ENCODE results near the gene EFR3B. TPM values are rescaled to one million over a fixed set of nuclear protein-coding genes. Genes with fewer than 3 reads are reported as not detected.

EFR3B gene
- total and polyA plus RNA-seq, 10 of the 15 experiments (the other 5 are each of a cell fraction or from before 2014, with no cell fraction given) = 0.12 to 3.9 (median 1.8) TPM

DNA sequence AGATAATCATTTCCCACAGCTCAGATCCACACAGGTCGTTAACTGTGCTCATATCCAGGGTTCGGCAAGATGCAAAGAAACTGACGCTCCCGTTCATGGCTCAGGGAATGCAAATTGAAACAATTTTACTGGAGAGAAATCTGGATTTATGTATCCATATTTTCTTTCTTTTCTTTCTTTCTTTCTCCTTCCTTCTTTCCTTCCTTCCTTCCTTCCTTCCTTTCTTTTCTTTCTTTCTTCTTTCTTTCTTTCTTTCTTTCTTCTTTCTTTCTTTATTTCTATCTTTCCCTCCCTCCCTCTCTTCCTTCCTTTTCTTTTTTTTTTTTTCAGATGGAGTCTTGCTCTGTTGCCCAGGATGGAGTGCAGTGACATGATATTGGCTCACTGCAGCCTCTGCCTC lies 146.5 kb downstream of the EFR3B start:
- TF ChIP-seq IKZF1 (conservative IDR thresholded peaks at IDR 0.05) = no peak
- TF ChIP-seq, protein P1, sequence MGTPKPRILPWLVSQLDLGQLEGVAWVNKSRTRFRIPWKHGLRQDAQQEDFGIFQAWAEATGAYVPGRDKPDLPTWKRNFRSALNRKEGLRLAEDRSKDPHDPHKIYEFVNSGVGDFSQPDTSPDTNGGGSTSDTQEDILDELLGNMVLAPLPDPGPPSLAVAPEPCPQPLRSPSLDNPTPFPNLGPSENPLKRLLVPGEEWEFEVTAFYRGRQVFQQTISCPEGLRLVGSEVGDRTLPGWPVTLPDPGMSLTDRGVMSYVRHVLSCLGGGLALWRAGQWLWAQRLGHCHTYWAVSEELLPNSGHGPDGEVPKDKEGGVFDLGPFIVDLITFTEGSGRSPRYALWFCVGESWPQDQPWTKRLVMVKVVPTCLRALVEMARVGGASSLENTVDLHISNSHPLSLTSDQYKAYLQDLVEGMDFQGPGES (IDR thresholded peaks at IDR 0.05) = no peak
- no peak for TF ChIP-seq CHD1 (IDR thresholded peaks at IDR 0.05; ENCODE audit: low read depth, low read length)
- Histone ChIP-seq H3K36me3 (ENCODE audit: control insufficient read depth in 2 of 2, insufficient read depth in 2 of 2, low read length in 1 of 2) (no peaks in the 10 kb centered on the region), H3K9me3 (replicated peaks; ENCODE audit: control insufficient read depth, insufficient read depth, low read length) (no peaks in the 10 kb centered on the region), H3K4me2 (ENCODE audit: control insufficient read depth, insufficient read depth) (no peak overlapping the region), H3K4me1 (ENCODE audit: control insufficient read depth, insufficient read depth, low read length) (no peaks in the 10 kb centered on the region), H4K20me1 (ENCODE audit: control insufficient read depth, insufficient read depth) (no peaks in the 10 kb centered on the region), H3K9ac (ENCODE audit: control insufficient read depth, insufficient read depth, low read length) (no peak overlapping the region), H3K4me3 (no peak overlapping the region), H3K27me3 (replicated peaks in 1 of 2; ENCODE audit: control insufficient read depth in 2 of 2, insufficient read depth in 2 of 2, low read length in 1 of 2) (no peaks in the 10 kb centered on the region), H3K79me2 (ENCODE audit: control insufficient read depth, insufficient read depth, low read length) (no peaks in the 10 kb centered on the region), H3K27ac (ENCODE audit: control insufficient read depth, insufficient read depth) (no peak overlapping the region), H2AFZ (ENCODE audit: control insufficient read depth, low read depth, low read length) (no peak overlapping the region)
- ChIA-PET POLR2A (no interaction called here), RAD21 (ENCODE audit: unreplicated experiment) (interaction anchor here (0.6 to 1.4 kb wide), 2 partner anchors 22 to 380 kb away, joined by 3 to 4 read pairs; no protein-coding TSS in a partner anchor), SMC1A (ENCODE audit: uncharacterized antibody, unreplicated experiment) (interaction anchor here (1.0 kb wide), 1 partner anchor 22 kb away, joined by 4 read pairs; no protein-coding TSS in a partner anchor), CTCF (no interaction called here)
- ATAC-seq (no peak), DNase-seq (ENCODE audit: low read depth, low spot score) (no peak), FAIRE-seq (no peak)
- intact Hi-C loops (cut with micrococcal nuclease; ENCODE audit: unreplicated experiment) (no loop called here), in situ Hi-C loops (cut with MboI) (no loop called here)
- BruUV-seq (replicated peaks) = no TSS peak
- WGBS (ENCODE audit: insufficient coverage, insufficient replicate concordance, low lambda C conversion rate, missing lambda C conversion rate) = 77% methylated on average over 4 of the region's 4 CpGs

DNA sequence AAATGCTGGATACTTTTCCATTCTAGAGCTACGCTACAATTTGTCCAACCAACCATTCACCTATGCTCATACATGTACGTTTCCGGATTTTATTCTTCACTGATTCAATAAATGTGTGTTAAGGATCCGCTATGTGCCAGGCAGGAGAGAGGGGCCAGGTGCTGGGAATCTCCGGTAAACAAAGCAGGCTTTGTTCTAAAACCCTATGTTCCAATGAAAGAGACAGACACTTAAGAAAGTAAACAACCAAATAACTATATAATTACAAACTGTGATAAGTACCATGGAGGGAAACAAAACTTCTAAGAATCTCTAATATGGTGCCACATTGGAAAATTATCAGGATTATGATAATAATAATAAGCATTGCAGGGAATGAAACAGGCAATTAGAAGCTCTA lies 148.7 kb downstream of the EFR3B start:
- H3K4me1 ChIP-seq (ENCODE audit: control insufficient read depth, insufficient read depth, low read length) = no peaks in the 10 kb centered on the region
- ChIA-PET SMC1A (ENCODE audit: uncharacterized antibody, unreplicated experiment) (interaction anchor here (0.8 to 1.2 kb wide), 2 partner anchors 28 to 37 kb away, joined by 3 read pairs; no protein-coding TSS in a partner anchor), RAD21 (ENCODE audit: unreplicated experiment) (no interaction called here), POLR2A (no interaction called here), CTCF (interaction anchor here (1.2 kb wide), 1 partner anchor 25 kb away, joined by 4 read pairs; no protein-coding TSS in a partner anchor)
- in situ Hi-C loops (cut with MboI) (no loop called here), intact Hi-C loops (cut with micrococcal nuclease; ENCODE audit: unreplicated experiment) (no loop called here)
- H3K9me3 ChIP-seq (replicated peaks; ENCODE audit: control insufficient read depth, insufficient read depth, low read length) = no peaks in the 10 kb centered on the region
- no peak overlapping the region for H3K9ac ChIP-seq (ENCODE audit: control insufficient read depth, insufficient read depth, low read length)
- no peak overlapping the region for H3K4me2 ChIP-seq (ENCODE audit: control insufficient read depth, insufficient read depth)
- ATAC-seq (no peak), DNase-seq (ENCODE audit: low read depth, low spot score) (no peak), FAIRE-seq (no peak)
- no peaks in the 10 kb centered on the region for H4K20me1 ChIP-seq (ENCODE audit: control insufficient read depth, insufficient read depth)
- H3K79me2 ChIP-seq (ENCODE audit: control insufficient read depth, insufficient read depth, low read length) = no peaks in the 10 kb centered on the region
- H3K4me3 ChIP-seq = no peak overlapping the region
- no peak overlapping the region for H2AFZ ChIP-seq (ENCODE audit: control insufficient read depth, low read depth, low read length)
- H3K36me3 ChIP-seq (ENCODE audit: control insufficient read depth in 2 of 2, insufficient read depth in 2 of 2, low read length in 1 of 2) = no peaks in the 10 kb centered on the region
- no peaks in the 10 kb centered on the region for H3K27me3 ChIP-seq (replicated peaks in 1 of 2; ENCODE audit: control insufficient read depth in 2 of 2, insufficient read depth in 2 of 2, low read length in 1 of 2)
- WGBS (ENCODE audit: insufficient coverage, insufficient replicate concordance, low lambda C conversion rate, missing lambda C conversion rate) = 74% methylated on average over 5 of the region's 5 CpGs
- no peak overlapping the region for H3K27ac ChIP-seq (ENCODE audit: control insufficient read depth, insufficient read depth)
- BruUV-seq (replicated peaks) = no TSS peak
- TF ChIP-seq JUND (IDR thresholded peaks at IDR 0.05; ENCODE audit: low read depth, low read length) (no peak), ZNF274 (IDR thresholded peaks at IDR 0.05; ENCODE audit: insufficient read depth, insufficient read length) (no peak), DPF2 (IDR thresholded peaks at IDR 0.05) (no peak), ZNF217 (IDR thresholded peaks at IDR 0.05) (no peak)
- TF ChIP-seq, protein P2, sequence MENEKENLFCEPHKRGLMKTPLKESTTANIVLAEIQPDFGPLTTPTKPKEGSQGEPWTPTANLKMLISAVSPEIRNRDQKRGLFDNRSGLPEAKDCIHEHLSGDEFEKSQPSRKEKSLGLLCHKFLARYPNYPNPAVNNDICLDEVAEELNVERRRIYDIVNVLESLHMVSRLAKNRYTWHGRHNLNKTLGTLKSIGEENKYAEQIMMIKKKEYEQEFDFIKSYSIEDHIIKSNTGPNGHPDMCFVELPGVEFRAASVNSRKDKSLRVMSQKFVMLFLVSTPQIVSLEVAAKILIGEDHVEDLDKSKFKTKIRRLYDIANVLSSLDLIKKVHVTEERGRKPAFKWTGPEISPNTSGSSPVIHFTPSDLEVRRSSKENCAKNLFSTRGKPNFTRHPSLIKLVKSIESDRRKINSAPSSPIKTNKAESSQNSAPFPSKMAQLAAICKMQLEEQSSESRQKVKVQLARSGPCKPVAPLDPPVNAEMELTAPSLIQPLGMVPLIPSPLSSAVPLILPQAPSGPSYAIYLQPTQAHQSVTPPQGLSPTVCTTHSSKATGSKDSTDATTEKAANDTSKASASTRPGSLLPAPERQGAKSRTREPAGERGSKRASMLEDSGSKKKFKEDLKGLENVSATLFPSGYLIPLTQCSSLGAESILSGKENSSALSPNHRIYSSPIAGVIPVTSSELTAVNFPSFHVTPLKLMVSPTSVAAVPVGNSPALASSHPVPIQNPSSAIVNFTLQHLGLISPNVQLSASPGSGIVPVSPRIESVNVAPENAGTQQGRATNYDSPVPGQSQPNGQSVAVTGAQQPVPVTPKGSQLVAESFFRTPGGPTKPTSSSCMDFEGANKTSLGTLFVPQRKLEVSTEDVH (IDR thresholded peaks at IDR 0.05; ENCODE audit: low read depth, partially characterized antibody) = no peak
- TF ChIP-seq, protein P3, sequence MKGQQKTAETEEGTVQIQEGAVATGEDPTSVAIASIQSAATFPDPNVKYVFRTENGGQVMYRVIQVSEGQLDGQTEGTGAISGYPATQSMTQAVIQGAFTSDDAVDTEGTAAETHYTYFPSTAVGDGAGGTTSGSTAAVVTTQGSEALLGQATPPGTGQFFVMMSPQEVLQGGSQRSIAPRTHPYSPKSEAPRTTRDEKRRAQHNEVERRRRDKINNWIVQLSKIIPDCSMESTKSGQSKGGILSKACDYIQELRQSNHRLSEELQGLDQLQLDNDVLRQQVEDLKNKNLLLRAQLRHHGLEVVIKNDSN (IDR thresholded peaks at IDR 0.05; ENCODE audit: borderline replicate concordance, extremely low read length, insufficient read depth, low read depth, low read length) = no peak
